NCI-H82 treated with DMSO at 0.1 percent for 48 hours (cell line): Measurements from ENCODE around the gene ACVR2A.

Experiments used
- DNase-seq: peaks from one replicate; lab custom pipeline; 2025; ENCODE audit not compliant: unreplicated experiment; lab: John Stamatoyannopoulos, UW

ACVR2A gene

GRCh38 chr2:147917161-147917560 is 72.3 kb downstream of the ACVR2A start:
- DNase-seq, result no peak

- DNase-seq, result no peak
Measured at GRCh38 chr2:147923846-147924245, 79.0 kb downstream of the ACVR2A start.

GRCh38 chr2:147924647-147925046 is 79.8 kb downstream of the ACVR2A start:
- no peak for DNase-seq

- no peak for DNase-seq
Measured at GRCh38 chr2:147925886-147926285, 81.1 kb downstream of the ACVR2A start.

GRCh38 chr2:147927053-147927588 is 82.3 kb downstream of the ACVR2A start:
- no peak for DNase-seq

- DNase-seq, result no peak
Measured at GRCh38 chr2:147933931-147934330, 89.1 kb downstream of the ACVR2A start.

GRCh38 chr2:147934881-147935620 is 90.2 kb downstream of the ACVR2A start:
- DNase-seq, result no peak

- DNase-seq, result no peak
Measured at GRCh38 chr2:147937744-147938349, 93.0 kb downstream of the ACVR2A start.

GRCh38 chr2:147939313-147939712 is 94.5 kb downstream of the ACVR2A start:
- DNase-seq, result no peak

GRCh38 chr2:147945660-147946059 is 100.8 kb downstream of the ACVR2A start:
- no peak for DNase-seq

- no peak for DNase-seq
Measured at GRCh38 chr2:147952118-147952517, 107.3 kb downstream of the ACVR2A start.

GRCh38 chr2:147968571-147968970 is 123.7 kb downstream of the ACVR2A start:
- no peak for DNase-seq

GRCh38 chr2:147976102-147976501 is 131.3 kb downstream of the ACVR2A start:
- no peak for DNase-seq

- DNase-seq, result no peak
Measured at GRCh38 chr2:147977679-147978078, 132.8 kb downstream of the ACVR2A start.
